IPS-20b (cell line): ENCODE data around the gene PARVB.
"Not testable (repeated sequence)": the region's sequence is repeated elsewhere in the genome, so short reads cannot be mapped to it uniquely, and the experiment has no call there.

ENCODE experiments used
- H3K27ac ChIP-seq: one replicate; pipeline ENCODE4 v1.5.1; 2013; ENCODE audit warnings: low read length
- H3K27me3 ChIP-seq: 2 replicates; pipeline ENCODE4 v1.6.1; 2013; ENCODE audit warnings: mild to moderate bottlenecking, low read length, inconsistent platforms; ENCODE audit not compliant: insufficient read depth
- H3K36me3 ChIP-seq: 2 replicates; pipeline ENCODE4 v1.6.1; 2013; ENCODE audit warnings: low read depth, mild to moderate bottlenecking, inconsistent platforms, low read length, moderate library complexity; ENCODE audit not compliant: insufficient read depth
- H3K4me1 ChIP-seq: 2 replicates; pipeline ENCODE4 v1.6.1; 2013; ENCODE audit warnings: mild to moderate bottlenecking, control low read depth, inconsistent platforms, low read length, moderate library complexity; ENCODE audit not compliant: insufficient read depth
- H3K4me3 ChIP-seq: 2 replicates; pipeline ENCODE4 v1.5.1; 2013; ENCODE audit warnings: mild to moderate bottlenecking, low read length, inconsistent platforms
- H3K9ac ChIP-seq: 2 replicates; pipeline ENCODE4 v1.6.1; 2013; ENCODE audit warnings: low read depth, mild to moderate bottlenecking, inconsistent platforms, low read length, moderate library complexity
- H3K9me3 ChIP-seq: 2 replicates; pipeline ENCODE4 v1.6.1; 2013; ENCODE audit warnings: mild to moderate bottlenecking, low read depth, low read length, inconsistent platforms; ENCODE audit not compliant: insufficient read depth

The PARVB gene

GRCh38 chr22:44000123-44000522 lies 24.0 kb upstream of the PARVB start:
- Histone ChIP-seq H3K4me3 (no peak overlapping the region), H3K27me3 (no peaks in the 10 kb centered on the region), H3K36me3 (peaks cover 43% of the 10 kb centered on the region), H3K9me3 (no peaks in the 10 kb centered on the region), H3K9ac (no peak overlapping the region), H3K27ac (no peak overlapping the region), H3K4me1 (peaks cover 4% of the 10 kb centered on the region; the same call in 1 of the 2 replicates)

DNA sequence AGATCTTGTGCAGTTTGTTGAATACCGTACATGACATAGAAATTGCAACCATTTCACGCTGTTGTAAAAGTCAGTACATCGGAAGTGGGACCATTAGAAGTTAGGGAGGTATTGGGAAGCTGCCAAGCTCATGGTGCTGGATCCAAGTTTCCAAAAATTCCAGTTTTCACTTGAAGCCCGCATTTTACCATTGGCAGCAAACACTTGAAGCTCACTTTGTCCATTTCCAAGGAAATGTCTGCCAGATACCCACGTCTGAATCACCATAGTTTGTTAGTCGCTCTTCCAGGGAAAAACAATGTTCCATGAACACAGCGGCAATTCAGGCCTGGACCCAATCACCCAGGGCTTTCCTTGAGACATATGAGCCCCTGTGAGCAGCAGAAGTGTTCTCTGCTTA lies 22.6 kb upstream of the PARVB start:
- peaks cover 33% of the 10 kb centered on the region for H3K36me3 ChIP-seq
- no peak overlapping the region for H3K9ac ChIP-seq
- no peak overlapping the region for H3K4me3 ChIP-seq

DNA sequence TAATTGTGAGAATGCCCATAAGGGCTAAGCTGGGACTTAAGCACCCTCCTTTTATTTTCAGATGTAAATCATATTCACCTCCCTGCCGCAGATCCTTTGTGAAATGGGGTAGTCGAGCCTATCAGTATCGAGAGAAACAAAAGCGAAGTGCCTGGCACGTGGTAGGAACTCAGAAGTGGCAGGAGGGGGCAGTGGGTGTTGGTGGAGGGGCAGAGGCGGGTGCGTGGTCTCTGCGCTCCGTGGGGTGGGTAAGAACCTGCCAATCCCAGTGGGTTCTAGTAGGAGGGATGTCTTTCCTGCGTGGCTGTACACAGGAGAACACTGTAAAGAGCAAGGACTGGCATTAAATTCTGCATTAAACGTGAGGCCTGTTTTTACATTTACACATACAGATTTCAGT lies 21.8 kb upstream of the PARVB start:
- H3K9me3 ChIP-seq = peaks cover 5% of the 10 kb centered on the region; the same call in 1 of the 2 replicates
- no peaks in the 10 kb centered on the region for H3K4me1 ChIP-seq
- peaks cover 25% of the 10 kb centered on the region for H3K36me3 ChIP-seq
- no peak overlapping the region for H3K4me3 ChIP-seq
- H3K27me3 ChIP-seq = no peaks in the 10 kb centered on the region
- H3K9ac ChIP-seq = no peak overlapping the region
- H3K27ac ChIP-seq = no peak overlapping the region

More for the DNA sequence above, 22.6 kb upstream of the PARVB start:
- Histone ChIP-seq H3K4me1 (peaks cover 2% of the 10 kb centered on the region; the same call in 1 of the 2 replicates), H3K27ac (no peak overlapping the region), H3K27me3 (no peaks in the 10 kb centered on the region), H3K9me3 (peaks cover 5% of the 10 kb centered on the region; the same call in 1 of the 2 replicates)

GRCh38 chr22:44002997-44003396 lies 21.1 kb upstream of the PARVB start:
- Histone ChIP-seq H3K9ac (no peak overlapping the region), H3K4me3 (no peak overlapping the region), H3K4me1 (no peaks in the 10 kb centered on the region), H3K9me3 (peaks cover 5% of the 10 kb centered on the region; the same call in 1 of the 2 replicates), H3K36me3 (peaks cover 20% of the 10 kb centered on the region), H3K27me3 (no peaks in the 10 kb centered on the region), H3K27ac (no peak overlapping the region)

- Histone ChIP-seq H3K9ac (no peak overlapping the region), H3K36me3 (peaks cover 15% of the 10 kb centered on the region), H3K4me1 (no peaks in the 10 kb centered on the region), H3K27me3 (no peaks in the 10 kb centered on the region), H3K4me3 (no peak overlapping the region), H3K27ac (no peak overlapping the region), H3K9me3 (peaks cover 5% of the 10 kb centered on the region; the same call in 1 of the 2 replicates)
Measured at GRCh38 chr22:44003405-44004103, 20.5 kb upstream of the PARVB start.

DNA sequence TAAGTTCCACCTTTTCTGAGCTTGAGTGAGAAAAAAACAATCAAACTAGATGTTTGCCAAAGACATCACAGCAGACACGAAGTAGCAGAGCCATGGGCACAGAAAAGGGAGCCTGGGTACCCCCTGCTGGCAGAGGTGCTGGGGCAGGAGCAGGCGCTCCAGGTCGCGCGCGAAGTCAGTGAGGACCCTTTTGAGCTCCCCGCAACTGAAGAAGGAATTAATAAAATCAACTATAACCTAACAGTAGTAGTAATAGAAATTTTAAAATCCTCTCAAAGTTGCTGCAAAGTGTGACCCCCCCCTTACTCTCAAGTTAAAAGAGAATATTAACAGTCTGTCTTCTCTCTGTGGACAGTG lies 20.0 kb upstream of the PARVB start:
- Histone ChIP-seq H3K27me3 (no peaks in the 10 kb centered on the region), H3K27ac (no peak overlapping the region)

GRCh38 chr22:44005524-44005923 lies 18.6 kb upstream of the PARVB start:
- Histone ChIP-seq H3K27me3 (no peaks in the 10 kb centered on the region), H3K9me3 (peaks cover 5% of the 10 kb centered on the region; the same call in 1 of the 2 replicates), H3K4me3 (no peak overlapping the region), H3K36me3 (no peaks in the 10 kb centered on the region), H3K27ac (no peak overlapping the region), H3K4me1 (no peaks in the 10 kb centered on the region), H3K9ac (no peak overlapping the region)

More for the DNA sequence above, 20.0 kb upstream of the PARVB start:
- Histone ChIP-seq H3K9me3 (peaks cover 5% of the 10 kb centered on the region; the same call in 1 of the 2 replicates), H3K4me1 (no peaks in the 10 kb centered on the region), H3K36me3 (peaks cover 10% of the 10 kb centered on the region), H3K4me3 (no peak overlapping the region), H3K9ac (no peak overlapping the region)

DNA sequence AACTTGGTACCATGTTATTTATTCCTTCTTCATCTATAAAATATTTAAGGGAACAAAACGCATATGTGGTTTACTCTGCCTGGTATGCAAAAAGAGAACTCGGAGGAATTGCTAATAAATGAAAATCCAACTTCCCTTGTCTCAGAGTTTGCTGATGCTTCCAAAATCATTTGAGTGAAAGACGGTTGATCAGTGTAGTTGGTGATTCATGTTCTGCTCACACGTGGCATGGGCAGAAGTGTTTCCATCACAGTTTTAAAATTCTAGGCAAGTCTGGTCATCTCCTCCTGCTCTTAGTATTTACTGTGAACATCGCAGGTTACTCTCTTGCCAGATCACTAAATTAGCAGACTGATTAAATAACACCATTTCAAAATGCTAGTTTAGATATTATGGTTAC lies 11.9 kb upstream of the PARVB start:
- H3K36me3 ChIP-seq = no peaks in the 10 kb centered on the region
- H3K9ac ChIP-seq = no peak overlapping the region
- no peaks in the 10 kb centered on the region for H3K9me3 ChIP-seq
- no peak overlapping the region for H3K27ac ChIP-seq
- no peak overlapping the region for H3K4me3 ChIP-seq
- no peaks in the 10 kb centered on the region for H3K27me3 ChIP-seq
- no peaks in the 10 kb centered on the region for H3K4me1 ChIP-seq

DNA sequence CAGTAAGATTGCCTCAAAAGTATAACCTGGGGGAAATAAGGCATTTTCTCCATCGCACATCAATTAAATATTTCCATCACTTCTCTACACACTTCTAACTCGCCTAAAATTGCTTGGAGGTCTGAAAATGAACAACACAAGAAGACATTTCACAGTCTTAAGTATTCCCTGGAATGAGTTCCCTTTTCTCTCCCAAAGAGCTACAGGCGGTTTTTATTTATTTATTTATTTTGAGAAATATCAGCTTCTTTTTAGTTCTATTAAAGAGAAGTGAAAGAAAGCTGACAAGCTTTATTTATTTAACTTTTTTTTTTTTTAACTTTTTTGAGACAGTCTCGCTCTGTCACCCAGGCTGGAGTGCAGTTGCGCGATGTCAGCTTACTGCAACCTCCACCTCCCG lies 11.5 kb upstream of the PARVB start:
- H3K27ac ChIP-seq = no peak overlapping the region
- no peaks in the 10 kb centered on the region for H3K36me3 ChIP-seq
- H3K4me3 ChIP-seq = no peak overlapping the region
- no peak overlapping the region for H3K9ac ChIP-seq
- H3K27me3 ChIP-seq = no peaks in the 10 kb centered on the region
- no peaks in the 10 kb centered on the region for H3K4me1 ChIP-seq
- H3K9me3 ChIP-seq = no peaks in the 10 kb centered on the region

GRCh38 chr22:44014241-44014640 lies 9.9 kb upstream of the PARVB start:
- Histone ChIP-seq H3K9ac (no peak overlapping the region), H3K9me3 (no peaks in the 10 kb centered on the region), H3K27ac (no peak overlapping the region), H3K27me3 (no peaks in the 10 kb centered on the region), H3K36me3 (no peaks in the 10 kb centered on the region), H3K4me3 (no peak overlapping the region), H3K4me1 (no peaks in the 10 kb centered on the region)

GRCh38 chr22:44016586-44016985 lies 7.5 kb upstream of the PARVB start:
- H3K36me3 ChIP-seq, H3K4me3 ChIP-seq, H3K27ac ChIP-seq, H3K27me3 ChIP-seq, H3K9me3 ChIP-seq, H3K4me1 ChIP-seq, H3K9ac ChIP-seq: not testable (repeated sequence)

DNA sequence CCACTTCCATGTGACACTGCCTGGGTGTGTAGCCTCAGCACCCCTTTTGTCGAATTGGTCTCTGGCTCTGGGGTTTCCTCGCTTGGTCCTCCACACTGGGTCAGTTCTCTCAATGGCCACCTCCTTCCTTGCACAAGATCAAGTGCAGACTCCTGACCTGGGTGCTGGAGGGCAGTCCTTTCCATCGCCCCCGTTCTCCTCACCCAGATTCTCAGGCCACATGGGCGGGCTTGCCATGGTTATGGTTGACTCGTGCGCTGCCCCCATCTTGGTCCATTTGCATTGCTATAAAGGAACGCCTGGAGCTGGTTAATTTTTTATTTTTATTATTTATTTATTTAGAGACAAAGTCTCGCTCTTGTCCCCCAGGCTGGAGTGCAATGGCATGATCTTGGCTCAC lies 5.5 kb upstream of the PARVB start:
- no peaks in the 10 kb centered on the region for H3K9me3 ChIP-seq
- no peaks in the 10 kb centered on the region for H3K36me3 ChIP-seq
- no peaks in the 10 kb centered on the region for H3K27me3 ChIP-seq
- no peak overlapping the region for H3K27ac ChIP-seq
- no peak overlapping the region for H3K4me3 ChIP-seq
- no peak overlapping the region for H3K9ac ChIP-seq
- H3K4me1 ChIP-seq = no peaks in the 10 kb centered on the region; the same call in 1 of the 2 replicates
